ENCODE results near the gene RBFOX2. TPM values are rescaled to one million over a fixed set of nuclear protein-coding genes. Genes with fewer than 3 reads are reported as not detected.

Gene RBFOX2
- total and polyA plus RNA-seq, 2 donors (not counting 3 experiments of a cell fraction or from before 2014, with no cell fraction given), result 125 to 142 TPM

- Histone ChIP-seq H3K27ac (ENCODE audit: insufficient read depth, low read depth, low read length) (no peak overlapping the region), H2AFZ (ENCODE audit: low read depth, low read length) (no peak overlapping the region), H4K20me1 (replicated peaks; ENCODE audit: control insufficient read depth, extremely low read depth, insufficient read depth, low read length) (no peaks in the 10 kb centered on the region), H3K4me1 (ENCODE audit: control insufficient read depth, extremely low read depth, insufficient read depth, low read length) (no peaks in the 10 kb centered on the region), H3K36me3 (ENCODE audit: control insufficient read depth in 2 of 2, extremely low read depth in 1 of 2, insufficient read depth in 2 of 2, low read length in 2 of 2) (no peaks in the 10 kb centered on the region), H3K9ac (replicated peaks; ENCODE audit: extremely low read depth, insufficient read depth, low read length) (no peak overlapping the region), H3K79me2 (ENCODE audit: control insufficient read depth, insufficient read depth, low read length) (no peaks in the 10 kb centered on the region), H3K27me3 (ENCODE audit: control insufficient read depth in 2 of 2, insufficient read depth in 2 of 2, low read length in 2 of 2) (peaks cover 0 to 4% of the 10 kb centered on the region in 2 experiments), H3K4me2 (ENCODE audit: insufficient read depth, low read length) (no peak overlapping the region), H3K9me1 (replicated peaks; ENCODE audit: control insufficient read depth, extremely low read depth, insufficient read depth, low read length) (no peaks in the 10 kb centered on the region), H3K4me3 (replicated peaks in 1 of 3; ENCODE audit: insufficient read depth in 1 of 3, low read depth in 1 of 3, low read length in 3 of 3) (no peak overlapping the region), H3K9me3 (replicated peaks; ENCODE audit: control insufficient read depth, insufficient read depth, low read length) (no peaks in the 10 kb centered on the region)
- dilution Hi-C loops (cut with MboI; ENCODE audit: extremely low pct_ligation_motif_present, low sequenced_read_pairs) (no loop called here), intact Hi-C loops (cut with micrococcal nuclease) (no loop called here)
- BruUV-seq (replicated peaks), result no TSS peak
- TF ChIP-seq GATA2 (IDR thresholded peaks at IDR 0.05; ENCODE audit: insufficient read depth, insufficient read length, low read depth, low read length), result no peak
- no peak for TF ChIP-seq POLR2AphosphoS5 (IDR thresholded peaks at IDR 0.05; ENCODE audit: insufficient read depth, low read depth, low read length)
- no peak for TF ChIP-seq EZH2 (IDR thresholded peaks at IDR 0.05; ENCODE audit: borderline replicate concordance, low read depth, low read length, severe bottlenecking)
- no peak for TF ChIP-seq JUN (IDR thresholded peaks at IDR 0.05; ENCODE audit: borderline replicate concordance, insufficient read depth, insufficient read length, low read depth)
- CTCF ChIA-PET, result no interaction called here
- DNase-seq (ENCODE audit: low read depth, low spot score) (no peak), FAIRE-seq (no peak)
- POLR2A ChIA-PET, result no interaction called here
These were observed 331.5 kb downstream of the RBFOX2 start for GRCh38 chr22:35697142-35697541.

- Histone ChIP-seq H3K9me1 (replicated peaks; ENCODE audit: control insufficient read depth, extremely low read depth, insufficient read depth, low read length) (no peaks in the 10 kb centered on the region), H3K36me3 (ENCODE audit: control insufficient read depth in 2 of 2, extremely low read depth in 1 of 2, insufficient read depth in 2 of 2, low read length in 2 of 2) (no peaks in the 10 kb centered on the region), H3K4me3 (replicated peaks in 1 of 3; ENCODE audit: insufficient read depth in 1 of 3, low read depth in 1 of 3, low read length in 3 of 3) (no peak overlapping the region), H3K4me2 (ENCODE audit: insufficient read depth, low read length) (no peak overlapping the region), H3K9ac (replicated peaks; ENCODE audit: extremely low read depth, insufficient read depth, low read length) (no peak overlapping the region), H3K4me1 (ENCODE audit: control insufficient read depth, extremely low read depth, insufficient read depth, low read length) (no peaks in the 10 kb centered on the region), H3K27me3 (ENCODE audit: control insufficient read depth in 2 of 2, insufficient read depth in 2 of 2, low read length in 2 of 2) (peaks cover 0 to 2% of the 10 kb centered on the region in 2 experiments), H3K79me2 (ENCODE audit: control insufficient read depth, insufficient read depth, low read length) (no peaks in the 10 kb centered on the region), H2AFZ (ENCODE audit: low read depth, low read length) (no peak overlapping the region), H3K27ac (ENCODE audit: insufficient read depth, low read depth, low read length) (no peak overlapping the region), H3K9me3 (replicated peaks; ENCODE audit: control insufficient read depth, insufficient read depth, low read length) (no peaks in the 10 kb centered on the region), H4K20me1 (replicated peaks; ENCODE audit: control insufficient read depth, extremely low read depth, insufficient read depth, low read length) (no peaks in the 10 kb centered on the region)
- POLR2A ChIA-PET, result no interaction called here
- DNase-seq (ENCODE audit: low read depth, low spot score) (no peak), FAIRE-seq (no peak)
- CTCF ChIA-PET, result no interaction called here
- BruUV-seq (replicated peaks), result no TSS peak
- intact Hi-C loops (cut with micrococcal nuclease) (no loop called here), dilution Hi-C loops (cut with MboI; ENCODE audit: extremely low pct_ligation_motif_present, low sequenced_read_pairs) (no loop called here)
- TF ChIP-seq GATA2 (IDR thresholded peaks at IDR 0.05; ENCODE audit: insufficient read depth, insufficient read length, low read depth, low read length) (no peak), CTCF (IDR thresholded peaks at IDR 0.05; ENCODE audit: extremely low read depth in 1 of 2, insufficient read depth in 1 of 2, low read depth in 1 of 2, low read length in 2 of 2) (no peak), MAX (IDR thresholded peaks at IDR 0.05; ENCODE audit: insufficient read depth, insufficient read length) (no peak), FOS (IDR thresholded peaks at IDR 0.05; ENCODE audit: borderline replicate concordance, insufficient read depth, low read length) (no peak), MYC (IDR thresholded peaks at IDR 0.05; ENCODE audit: low read depth, low read length) (no peak), JUN (IDR thresholded peaks at IDR 0.05; ENCODE audit: borderline replicate concordance, insufficient read depth, insufficient read length, low read depth) (no peak), POLR2A (IDR thresholded peaks at IDR 0.05; ENCODE audit: low read depth, low read length) (no peak), POLR2AphosphoS5 (IDR thresholded peaks at IDR 0.05; ENCODE audit: insufficient read depth, low read depth, low read length) (no peak), EZH2 (IDR thresholded peaks at IDR 0.05; ENCODE audit: borderline replicate concordance, low read depth, low read length, severe bottlenecking) (no peak)
These were observed 333.4 kb downstream of the RBFOX2 start for GRCh38 chr22:35695202-35695601.
